Ishikawa (cell line): Measurements from ENCODE around the gene SIMC1.

Source experiments
- CEBPB ChIP-seq: IDR thresholded peaks from 2 replicates; pipeline ENCODE4 v1.6.1; 2012
- CREB1 ChIP-seq: IDR thresholded peaks from 2 replicates; pipeline ENCODE4 v1.6.1; 2012; ENCODE audit warnings: low read depth
- EGR1 ChIP-seq: IDR thresholded peaks from 2 replicates; pipeline ENCODE4 v1.6.1; 2012
- EP300 ChIP-seq: IDR thresholded peaks from 2 replicates; pipeline ENCODE4 v1.6.1; 2012; ENCODE audit warnings: borderline replicate concordance
- FOXM1 ChIP-seq: IDR thresholded peaks from 2 replicates; pipeline ENCODE4 v1.6.1; 2012; ENCODE audit warnings: low read depth, borderline replicate concordance
- RAD21 ChIP-seq: IDR thresholded peaks from 2 replicates; pipeline ENCODE4 v1.6.1; 2012; ENCODE audit warnings: low read depth
- YY1 ChIP-seq: IDR thresholded peaks from 2 replicates; pipeline ENCODE4 v1.6.1; 2012; ENCODE audit warnings: low read depth
- TF ChIP-seq, protein P1 (sequence below): IDR thresholded peaks from 2 replicates; pipeline ENCODE4 v1.6.1; 2012

DNA sequence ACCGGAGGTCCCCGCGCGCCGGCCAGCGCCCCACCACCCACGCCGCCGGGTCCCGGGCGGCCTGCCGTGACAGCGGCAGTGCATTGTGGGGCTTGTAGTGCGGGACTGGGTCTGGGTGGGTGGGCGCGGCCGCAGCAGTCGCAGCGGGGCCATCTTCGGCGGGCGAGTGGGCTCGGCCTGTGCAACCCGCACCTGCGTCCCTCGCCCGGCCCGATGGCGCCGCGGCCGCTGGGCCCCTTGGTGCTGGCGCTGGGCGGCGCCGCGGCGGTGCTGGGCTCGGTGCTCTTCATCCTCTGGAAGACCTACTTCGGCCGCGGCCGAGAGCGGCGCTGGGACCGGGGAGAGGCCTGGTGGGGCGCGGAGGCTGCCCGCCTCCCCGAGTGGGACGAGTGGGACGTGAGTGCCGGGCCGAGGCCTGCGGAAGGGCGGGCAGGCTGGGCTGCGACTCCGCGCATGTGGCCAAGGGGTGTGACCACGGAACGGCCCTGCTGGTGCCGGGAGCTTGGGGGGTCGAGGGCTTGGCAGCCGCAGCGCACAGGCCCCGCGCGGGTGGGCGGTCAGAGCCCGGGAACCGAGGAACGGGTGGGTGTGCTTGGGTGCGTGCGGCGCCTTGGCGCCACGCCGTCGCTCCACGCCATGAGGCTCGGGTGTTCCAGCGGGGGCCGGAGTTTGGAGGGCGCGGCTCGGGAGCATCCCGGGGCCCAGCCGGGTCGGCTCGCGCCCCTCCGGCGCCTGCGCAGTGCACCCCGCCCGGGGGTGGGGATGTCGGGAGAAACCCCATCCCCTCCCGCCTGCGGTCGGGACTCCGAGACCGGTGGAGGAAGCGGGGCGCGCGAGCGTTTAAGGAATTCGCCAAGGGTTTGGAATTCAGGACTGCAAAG, 127.4 kb downstream of the SIMC1 start, which contains the start of gene ARL10:
- TF ChIP-seq, protein P1, sequence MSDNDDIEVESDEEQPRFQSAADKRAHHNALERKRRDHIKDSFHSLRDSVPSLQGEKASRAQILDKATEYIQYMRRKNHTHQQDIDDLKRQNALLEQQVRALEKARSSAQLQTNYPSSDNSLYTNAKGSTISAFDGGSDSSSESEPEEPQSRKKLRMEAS = peak; percentile 93
- no peak for TF ChIP-seq FOXM1
- no peak for TF ChIP-seq RAD21
- TF ChIP-seq YY1 = no peak
- TF ChIP-seq EP300 = no peak
- TF ChIP-seq CEBPB = no peak
- peak; percentile 63 for TF ChIP-seq EGR1
- no peak for TF ChIP-seq CREB1
